HepG2 (cell line): ENCODE measurements around the gene RPL34. TPM values are rescaled to one million over a fixed set of nuclear protein-coding genes. Genes with fewer than 3 reads are reported as not detected.
A peak's percentile ranks its signal among the peaks of the same experiment; 100 is the strongest.

Experiments
- CREB3 ChIP-seq: sonication (generic); formaldehyde crosslinking; IDR thresholded peaks from 2 replicates; pipeline ENCODE4 v1.5.0; 2020; ENCODE audit warnings: missing genetic modification reagents
- FOXP4 ChIP-seq: sonication (generic); formaldehyde crosslinking; IDR thresholded peaks from 2 replicates; pipeline ENCODE4 v1.4.0; 2020; ENCODE audit warnings: missing genetic modification reagents
- HNF1A ChIP-seq, 2 experiments: sonication (generic) in 1 of 2; formaldehyde crosslinking in 1 of 2; IDR thresholded peaks; 2 replicates each; pipeline versions ENCODE4 v1.4.0 to v1.6.1; 2016 to 2020; ENCODE audit warnings: borderline replicate concordance in 1 of 2, low read depth in 1 of 2, mild to moderate bottlenecking in 1 of 2, missing genetic modification reagents in 1 of 2
- HNF1B ChIP-seq: sonication (generic); formaldehyde crosslinking; IDR thresholded peaks from 2 replicates; pipeline ENCODE4 v1.5.1; 2020; ENCODE audit warnings: mild to moderate bottlenecking, moderate library complexity, missing genetic modification reagents
- HNRNPUL1 ChIP-seq: fragments of 200-400 bp; formaldehyde crosslinking; IDR thresholded peaks from 2 replicates; pipeline ENCODE4 v1.6.1; 2017; ENCODE audit warnings: low read depth, mild to moderate bottlenecking, low read length, moderate library complexity
- IRF1 ChIP-seq: sonication (generic); formaldehyde crosslinking; IDR thresholded peaks from 2 replicates; pipeline ENCODE4 v1.4.0; 2020; ENCODE audit warnings: low read depth, mild to moderate bottlenecking, missing genetic modification reagents
- KAT2B ChIP-seq: fragments of 150-350 bp; IDR thresholded peaks from 2 replicates; pipeline ENCODE4 v1.6.1; 2014; ENCODE audit warnings: low read depth, low read length, borderline replicate concordance
- KMT2B ChIP-seq: IDR thresholded peaks from 2 replicates; pipeline ENCODE4 v1.6.1; 2016; ENCODE audit warnings: missing genetic modification reagents, missing compliant biosample characterization
- NFIB ChIP-seq: sonication (generic); formaldehyde crosslinking; IDR thresholded peaks from 2 replicates; pipeline ENCODE4 v1.9.0; 2021; ENCODE audit warnings: missing genetic modification reagents, mild to moderate bottlenecking, borderline replicate concordance
- PAWR ChIP-seq: sonication (generic); formaldehyde crosslinking; IDR thresholded peaks from 2 replicates; pipeline ENCODE4 v1.4.0; 2020; ENCODE audit warnings: missing genetic modification reagents, mild to moderate bottlenecking, borderline replicate concordance
- SMARCE1 ChIP-seq: fragments of 450-650 bp; IDR thresholded peaks from 2 replicates; pipeline ENCODE4 v1.6.1; 2017; ENCODE audit warnings: borderline replicate concordance
- TARDBP ChIP-seq: sonication (generic); formaldehyde crosslinking; IDR thresholded peaks from 2 replicates; pipeline ENCODE4 v1.8.0; 2022; ENCODE audit warnings: mild to moderate bottlenecking, missing genetic modification reagents
- TCF7L2 ChIP-seq: IDR thresholded peaks from 2 replicates; pipeline ENCODE4 v1.6.1; 2011; ENCODE audit warnings: mild to moderate bottlenecking, low read depth, low read length, moderate library complexity
- TEAD3 ChIP-seq: optimal IDR thresholded peaks from 2 replicates; pipeline ENCODE3; 2016; ENCODE audit warnings: borderline replicate concordance
- ZNF782 ChIP-seq: sonication (generic); formaldehyde crosslinking; IDR thresholded peaks from 2 replicates; pipeline ENCODE4 v1.4.0; 2020; ENCODE audit warnings: missing genetic modification reagents, mild to moderate bottlenecking, borderline replicate concordance
- ZNF83 ChIP-seq: sonication (generic); formaldehyde crosslinking; IDR thresholded peaks from 2 replicates; pipeline ENCODE4 v1.4.0; 2020; ENCODE audit warnings: missing genetic modification reagents, mild to moderate bottlenecking, borderline replicate concordance
- ZNF883 ChIP-seq: sonication (generic); formaldehyde crosslinking; IDR thresholded peaks from 2 replicates; pipeline ENCODE4 v1.5.1; 2020; ENCODE audit warnings: mild to moderate bottlenecking, missing genetic modification reagents; ENCODE audit errors: not compliant biosample characterization
- polyA plus RNA-seq, 8 experiments: library from polyadenylated mRNA; depleted of rRNA in 3 of 8; stranded (reverse) in 7 of 8; unstranded in 1 of 8; fragments of >200 nt; fragmentation: Illumina TruSeq in 4 of 8; extraction: Trizol in 4 of 8; gene quantifications; 2 replicates each; pipeline versions ENCODE4 v1.2.1 to v1.2.3, GENCODE V29; 2011 to 2016; ENCODE audit warnings: low read depth in 4 of 8, missing spikeins in 1 of 8, mixed read lengths in 1 of 8; ENCODE audit not compliant: insufficient read depth in 1 of 8
- total RNA-seq, 5 experiments: library from RNA; depleted of rRNA; stranded (reverse); fragments of >200 nt; fragmentation: Illumina TruSeq; extraction: Trizol; gene quantifications; 2 replicates each; pipeline ENCODE4 v1.2.3, GENCODE V29; 2016; ENCODE audit warnings: low read depth in 1 of 5

The RPL34 gene
- total and polyA plus RNA-seq, 2 of the 13 experiments (the other 11 are each of a cell fraction or from before 2014, with no cell fraction given): 2,235 to 3,985 TPM

- TF ChIP-seq TARDBP (CRISPR knock-in tag): peak; percentile 61
- TF ChIP-seq SMARCE1: no peak
- no peak for TF ChIP-seq PAWR
- TF ChIP-seq KMT2B: peak; percentile 87
- no peak for TF ChIP-seq HNF1A (IDR thresholded peaks at IDR 0.05; ENCODE audit: low read depth)
- no peak for TF ChIP-seq HNF1A (CRISPR knock-in tag; IDR thresholded peaks at IDR 0.05; ENCODE audit: borderline replicate concordance)
- TF ChIP-seq IRF1 (CRISPR knock-in tag): no peak
- TF ChIP-seq KAT2B: no peak
- no peak for TF ChIP-seq TCF7L2
- TF ChIP-seq HNF1B (CRISPR knock-in tag): no peak; the same call in 1 of the 2 replicates
- TF ChIP-seq FOXP4 (CRISPR knock-in tag): peak; percentile 27; the same call in 1 of the 2 replicates
- 0 out of 2 replicates have a peak, but pooled peaks have one; percentile 47 for TF ChIP-seq CREB3 (CRISPR knock-in tag)
- no peak for TF ChIP-seq ZNF782 (CRISPR knock-in tag)
- no peak for TF ChIP-seq ZNF83 (CRISPR knock-in tag)
- no peak for TF ChIP-seq NFIB (CRISPR knock-in tag)
- TF ChIP-seq HNRNPUL1: no peak
- no peak for TF ChIP-seq TEAD3
- peak; percentile 63 for TF ChIP-seq ZNF883
Observed at GRCh38 chr4:108650212-108651013, 30.0 kb downstream of the RPL34 start, which contains the start of gene OSTC (continued).
